ENCODE results near the gene PPEF2. TPM values are rescaled to one million over a fixed set of nuclear protein-coding genes. Genes with fewer than 3 reads are reported as not detected.

The PPEF2 gene
- total and polyA plus RNA-seq, 10 of the 15 experiments (the other 5 are each of a cell fraction or from before 2014, with no cell fraction given) = not detected

DNA sequence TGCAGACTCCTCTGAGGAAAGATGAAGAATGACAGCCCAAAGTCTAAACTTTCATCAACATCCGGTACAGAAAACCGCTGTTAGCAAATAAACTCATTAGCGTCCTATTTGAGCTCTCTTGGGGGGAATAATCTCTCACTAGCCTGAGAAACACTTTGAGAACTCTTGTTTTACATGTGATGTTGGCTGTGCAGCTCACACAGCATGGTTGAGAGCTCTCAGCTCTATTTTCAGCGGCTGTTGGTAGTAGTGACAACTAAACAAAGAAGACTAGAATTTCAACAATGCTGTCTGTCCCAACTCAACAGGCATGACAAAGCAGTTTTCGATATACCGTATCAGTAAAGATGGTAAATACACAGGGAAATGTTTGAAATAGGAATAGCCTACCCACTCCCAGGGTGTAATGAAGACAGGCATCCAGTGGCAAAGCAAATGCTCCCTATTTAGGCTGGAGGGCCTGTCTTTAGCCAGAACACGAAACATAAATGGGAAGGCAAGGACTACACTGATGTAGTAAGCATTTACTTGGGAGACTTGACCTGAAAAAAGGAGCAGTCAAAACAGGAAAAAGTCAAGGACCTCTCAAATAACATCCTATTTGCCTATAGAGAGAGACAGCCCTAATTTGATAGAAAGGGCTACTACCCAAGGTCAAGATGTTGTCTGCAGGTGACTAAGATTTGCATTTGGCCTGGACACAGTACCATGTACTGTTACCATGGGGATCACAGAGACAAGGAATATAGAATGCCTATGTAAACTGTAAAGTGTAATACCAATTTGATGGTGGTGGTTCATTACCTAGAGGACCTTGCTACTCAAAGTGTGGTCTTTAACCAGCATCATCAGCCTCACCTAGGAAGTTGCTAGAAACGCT, 60.4 kb downstream of the PPEF2 start:
- in situ Hi-C loops (cut with MboI) = no loop called here
- no peaks in the 10 kb centered on the region for H3K79me2 ChIP-seq (ENCODE audit: control insufficient read depth, insufficient read depth, low read length)
- ChIA-PET CTCF (no interaction called here), POLR2A (no interaction called here), RAD21 (ENCODE audit: unreplicated experiment) (no interaction called here), SMC1A (ENCODE audit: uncharacterized antibody, unreplicated experiment) (no interaction called here)
- intact Hi-C loops (cut with micrococcal nuclease; ENCODE audit: unreplicated experiment) = no loop called here
- no peaks in the 10 kb centered on the region for H3K27me3 ChIP-seq (replicated peaks in 1 of 2; ENCODE audit: control insufficient read depth in 2 of 2, insufficient read depth in 2 of 2, low read length in 1 of 2)
- H3K27ac ChIP-seq (ENCODE audit: control insufficient read depth, insufficient read depth) = no peak overlapping the region
- H2AFZ ChIP-seq (ENCODE audit: control insufficient read depth, low read depth, low read length) = no peak overlapping the region
- 82% methylated on average over 8 of the region's 8 CpGs for WGBS (ENCODE audit: insufficient coverage, insufficient replicate concordance, low lambda C conversion rate, missing lambda C conversion rate)
- no peaks in the 10 kb centered on the region for H3K36me3 ChIP-seq (ENCODE audit: control insufficient read depth in 2 of 2, insufficient read depth in 2 of 2, low read length in 1 of 2)
- BruUV-seq (replicated peaks) = no TSS peak
- no peak for TF ChIP-seq SUPT20H (IDR thresholded peaks at IDR 0.05; ENCODE audit: borderline replicate concordance, control insufficient read depth, low read depth, low read length)
- TF ChIP-seq BACH1 (IDR thresholded peaks at IDR 0.05; ENCODE audit: borderline replicate concordance) = no peak
- TF ChIP-seq, protein P1, sequence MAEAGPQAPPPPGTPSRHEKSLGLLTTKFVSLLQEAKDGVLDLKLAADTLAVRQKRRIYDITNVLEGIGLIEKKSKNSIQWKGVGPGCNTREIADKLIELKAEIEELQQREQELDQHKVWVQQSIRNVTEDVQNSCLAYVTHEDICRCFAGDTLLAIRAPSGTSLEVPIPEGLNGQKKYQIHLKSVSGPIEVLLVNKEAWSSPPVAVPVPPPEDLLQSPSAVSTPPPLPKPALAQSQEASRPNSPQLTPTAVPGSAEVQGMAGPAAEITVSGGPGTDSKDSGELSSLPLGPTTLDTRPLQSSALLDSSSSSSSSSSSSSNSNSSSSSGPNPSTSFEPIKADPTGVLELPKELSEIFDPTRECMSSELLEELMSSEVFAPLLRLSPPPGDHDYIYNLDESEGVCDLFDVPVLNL (IDR thresholded peaks at IDR 0.05; ENCODE audit: low read depth, low read length) = no peak
- no peak for TF ChIP-seq SRF (IDR thresholded peaks at IDR 0.05; ENCODE audit: low read depth in 2 of 2, low read length in 2 of 2)
- no peak for TF ChIP-seq ZNF384 (IDR thresholded peaks at IDR 0.05; ENCODE audit: borderline replicate concordance, low read depth, low read length)
- TF ChIP-seq CTCF (IDR thresholded peaks at IDR 0.05 in 2 of 3, conservative IDR thresholded peaks at IDR 0.05 in 1 of 3; ENCODE audit: control insufficient read depth in 2 of 3, extremely low read depth in 1 of 3, insufficient read depth in 1 of 3, low read depth in 3 of 3, low read length in 3 of 3) = no peak
- ATAC-seq = no peak
- no peak for DNase-seq (ENCODE audit: low read depth, low spot score)
- H3K4me2 ChIP-seq (ENCODE audit: control insufficient read depth, insufficient read depth) = no peak overlapping the region
- no peaks in the 10 kb centered on the region for H3K9me3 ChIP-seq (replicated peaks; ENCODE audit: control insufficient read depth, insufficient read depth, low read length)
- FAIRE-seq = no peak
- no peaks in the 10 kb centered on the region for H4K20me1 ChIP-seq (ENCODE audit: control insufficient read depth, insufficient read depth)
- H3K4me1 ChIP-seq (ENCODE audit: control insufficient read depth, insufficient read depth, low read length) = no peaks in the 10 kb centered on the region
- H3K9ac ChIP-seq (ENCODE audit: control insufficient read depth, insufficient read depth, low read length) = no peak overlapping the region
- no peak overlapping the region for H3K4me3 ChIP-seq

Measured in GM12878 (cell line).